Urothelium cell line (cell line): ENCODE results near the gene DDX39B.

ENCODE experiments used
- DNase-seq: peaks from one replicate; pipeline ENCODE4 v3.0.0; 2011; ENCODE audit warnings: low spot score, mixed read lengths
- FAIRE-seq: peaks from 2 replicates; lab custom pipeline; 2011; peaks lifted over from hg19 to GRCh38; lab: Jason Lieb, UNC

Gene DDX39B

DNA sequence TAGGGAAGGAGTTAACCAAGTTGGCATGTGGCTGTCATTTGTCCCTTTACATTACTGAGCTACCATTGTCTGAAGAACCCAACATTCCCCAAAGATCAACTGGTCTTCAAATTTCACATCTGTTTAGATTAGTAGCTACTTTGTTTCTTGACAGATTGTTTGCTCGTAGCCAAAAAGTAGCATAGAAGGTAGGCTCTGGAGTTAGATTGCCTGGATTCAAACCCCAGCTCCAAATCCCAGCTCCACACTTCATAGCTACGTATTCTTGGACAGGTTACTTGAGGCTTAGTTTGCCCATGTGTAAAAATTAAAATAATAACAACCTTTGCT is 6.7 kb upstream of the DDX39B start:
- no peak for FAIRE-seq
- DNase-seq = no peak

DNA sequence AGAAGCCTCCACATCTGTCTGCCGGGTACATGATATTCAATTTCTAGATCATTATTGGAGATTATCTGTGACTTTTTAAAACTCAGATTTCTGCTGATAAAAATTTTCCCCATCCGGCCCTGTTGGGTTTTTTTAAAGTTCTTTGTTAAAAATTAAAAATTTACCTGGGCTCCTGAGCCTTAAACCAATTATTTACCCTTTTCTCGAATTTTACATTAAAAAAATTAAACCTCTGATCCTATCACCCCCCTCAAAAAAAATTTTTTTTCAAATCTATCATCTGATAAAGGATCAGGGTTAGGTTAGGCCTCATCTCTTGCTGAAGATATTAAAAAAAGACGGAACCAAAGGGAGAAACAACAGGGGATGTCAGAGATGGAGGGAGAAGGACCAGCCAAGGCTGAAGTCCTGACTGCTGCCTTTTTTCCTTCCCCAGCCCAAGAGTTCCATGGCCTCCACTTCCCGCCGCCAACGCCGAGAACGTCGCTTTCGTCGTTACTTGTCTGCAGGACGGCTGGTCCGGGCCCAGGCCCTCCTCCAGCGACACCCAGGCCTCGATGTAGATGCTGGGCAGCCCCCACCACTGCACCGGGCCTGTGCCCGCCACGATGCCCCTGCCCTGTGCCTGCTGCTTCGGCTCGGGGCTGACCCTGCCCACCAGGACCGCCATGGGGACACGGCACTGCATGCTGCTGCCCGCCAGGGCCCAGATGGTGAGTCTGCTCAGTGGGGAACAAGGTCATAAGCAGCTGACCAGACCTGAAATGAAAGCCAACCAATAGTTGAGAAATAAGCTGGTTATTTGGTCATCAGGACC is 6.1 kb upstream of the DDX39B start:
- no peak for DNase-seq
- FAIRE-seq = no peak

DNA sequence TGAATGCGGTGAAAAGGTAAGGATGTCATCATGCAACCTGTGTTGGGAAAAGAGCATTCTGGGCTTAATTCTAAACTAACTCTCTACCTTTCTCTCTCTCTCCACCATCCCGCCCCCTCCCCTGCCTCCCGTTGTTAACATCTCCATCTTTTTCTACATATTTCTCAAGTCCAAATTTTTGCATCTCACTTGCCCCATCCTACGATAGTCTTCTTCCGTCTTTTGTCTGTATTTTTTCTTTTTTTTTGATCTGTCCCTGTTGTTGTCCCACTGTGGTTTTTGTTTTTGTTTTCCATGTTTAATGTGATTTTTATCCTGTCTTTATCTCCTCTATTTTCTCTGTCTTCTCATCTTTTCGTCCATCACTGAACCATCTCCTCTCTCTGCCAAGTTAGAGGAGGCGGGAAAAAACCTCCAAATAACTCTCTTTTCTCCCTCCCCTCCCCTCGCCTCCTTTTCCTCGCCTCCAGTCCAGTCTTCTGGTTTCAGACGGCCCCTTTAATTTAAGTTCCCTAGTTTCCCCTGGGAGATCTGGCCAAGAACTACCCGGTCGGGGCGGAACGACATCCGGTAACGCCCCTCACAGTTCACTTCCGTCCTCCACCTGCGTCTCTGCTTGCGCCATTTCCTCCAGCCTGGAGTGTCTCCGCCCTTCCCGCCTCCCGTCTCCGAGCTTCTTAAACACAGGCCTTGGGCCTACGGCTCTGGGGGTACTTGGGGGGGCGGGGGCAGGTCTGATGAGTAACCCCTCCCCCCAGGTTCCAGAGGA is 5.3 kb upstream of the DDX39B start, which contains the start of gene NFKBIL1:
NFKBIL1 (plus strand) TSS at position 651 of the 769 bp plus-strand sequence; CDS start at position 738, 87 bp downstream.
- FAIRE-seq (no peak), DNase-seq (peak; percentile 93)

DNA sequence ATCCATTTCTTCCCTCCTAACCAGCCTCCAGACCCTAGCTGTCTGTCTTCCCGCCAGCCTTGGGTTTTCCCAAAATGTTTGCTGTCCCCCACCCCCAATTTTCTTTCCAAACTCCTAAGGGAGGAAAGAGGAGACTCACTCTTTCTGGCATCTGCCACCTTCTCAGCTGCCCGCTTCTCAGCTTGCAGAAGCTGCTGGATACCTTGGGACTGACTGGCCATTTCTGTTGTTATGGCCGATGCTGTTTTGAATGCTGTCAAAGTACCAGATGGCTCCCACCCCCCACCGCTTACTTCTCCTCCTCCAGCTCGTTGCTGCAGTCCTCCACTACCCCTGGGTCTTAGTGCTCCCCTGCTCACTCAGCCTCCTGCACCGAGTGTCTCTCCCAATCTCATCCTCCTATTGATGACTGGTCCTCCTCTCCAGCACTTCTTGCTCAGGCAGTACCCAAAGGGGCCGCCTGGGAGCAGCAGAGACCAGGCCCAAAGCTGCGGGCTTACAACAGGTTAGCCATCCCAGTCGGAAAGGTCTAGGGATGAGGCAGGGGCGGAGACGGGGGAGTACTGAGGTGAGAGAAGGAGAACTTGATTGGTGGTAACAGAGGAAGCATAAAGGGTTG is 4.6 kb upstream of the DDX39B start, which contains the start of gene ATP6V1G2:
ATP6V1G2 (minus strand) TSS at position 270 of the 619 bp plus-strand sequence; CDS start at position 221, 49 bp downstream.
- FAIRE-seq (no peak), DNase-seq (peak; percentile 84)

DNA sequence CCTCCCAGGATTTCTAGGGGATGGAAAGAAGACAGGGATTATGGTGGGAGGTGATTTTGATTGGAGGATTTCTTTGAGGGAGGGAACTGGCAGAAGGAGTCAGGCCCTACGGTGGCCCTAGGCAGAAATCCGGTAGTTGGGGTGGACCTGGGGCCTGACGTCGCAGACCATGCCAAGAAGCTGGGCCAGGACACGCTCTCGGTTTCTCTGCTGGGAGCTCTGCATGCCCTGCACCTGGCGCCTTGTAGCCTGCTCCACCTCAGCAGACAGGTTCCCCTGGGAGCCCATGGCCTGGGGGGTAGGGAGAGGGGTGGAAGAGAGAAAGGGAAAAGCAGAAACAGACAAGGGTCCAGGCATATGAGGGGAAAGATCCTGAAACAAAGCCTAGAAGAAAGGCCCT is 3.5 kb upstream of the DDX39B start:
- FAIRE-seq = no peak
- no peak for DNase-seq

DNA sequence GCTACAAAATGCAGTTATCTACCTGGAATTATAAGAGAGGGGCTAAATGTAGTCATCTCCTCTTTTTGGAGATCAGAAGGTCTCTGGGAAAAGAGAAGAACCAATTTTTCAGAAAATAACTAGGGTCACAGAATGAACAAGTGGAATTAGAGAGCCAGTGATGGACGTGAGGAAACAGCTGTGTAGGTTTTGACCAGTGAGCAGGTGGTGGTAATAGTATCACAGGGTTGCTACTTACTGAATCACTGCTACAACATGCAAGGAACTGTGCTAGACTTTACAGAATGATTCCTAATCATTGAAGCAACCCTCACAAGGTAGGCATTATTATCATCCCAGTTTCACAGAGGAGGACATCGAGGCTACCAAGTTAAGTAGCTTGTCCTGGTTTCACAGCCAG is 2.9 kb upstream of the DDX39B start:
- FAIRE-seq = no peak
- DNase-seq = no peak

- DNase-seq = no peak
- FAIRE-seq = no peak
Observed at GRCh38 chr6:31543639-31544038, 1.8 kb upstream of the DDX39B start.

GRCh38 chr6:31541059-31541657 is 645 bp downstream of the DDX39B start:
- no peak for FAIRE-seq
- no peak for DNase-seq

DNA sequence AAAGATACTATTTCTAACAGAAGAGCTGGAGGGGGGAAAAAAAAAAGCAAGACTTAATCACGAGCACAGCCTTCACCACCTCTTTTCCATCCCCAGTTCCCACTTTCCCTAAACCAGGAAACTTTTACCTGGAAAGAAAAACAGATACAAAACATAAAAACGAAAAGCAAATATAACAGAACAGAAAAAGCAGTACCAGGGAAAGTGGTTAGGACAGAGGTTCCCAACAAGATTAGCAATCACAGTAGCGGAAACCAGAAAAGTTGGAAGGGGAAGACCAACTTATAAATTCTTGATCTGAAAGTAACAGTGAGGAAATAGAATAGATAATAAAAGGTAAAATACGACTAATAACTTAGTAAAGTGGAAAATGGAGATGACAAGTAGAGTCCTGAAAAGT is 1.2 kb downstream of the DDX39B start:
- DNase-seq = no peak
- FAIRE-seq = no peak

DNA sequence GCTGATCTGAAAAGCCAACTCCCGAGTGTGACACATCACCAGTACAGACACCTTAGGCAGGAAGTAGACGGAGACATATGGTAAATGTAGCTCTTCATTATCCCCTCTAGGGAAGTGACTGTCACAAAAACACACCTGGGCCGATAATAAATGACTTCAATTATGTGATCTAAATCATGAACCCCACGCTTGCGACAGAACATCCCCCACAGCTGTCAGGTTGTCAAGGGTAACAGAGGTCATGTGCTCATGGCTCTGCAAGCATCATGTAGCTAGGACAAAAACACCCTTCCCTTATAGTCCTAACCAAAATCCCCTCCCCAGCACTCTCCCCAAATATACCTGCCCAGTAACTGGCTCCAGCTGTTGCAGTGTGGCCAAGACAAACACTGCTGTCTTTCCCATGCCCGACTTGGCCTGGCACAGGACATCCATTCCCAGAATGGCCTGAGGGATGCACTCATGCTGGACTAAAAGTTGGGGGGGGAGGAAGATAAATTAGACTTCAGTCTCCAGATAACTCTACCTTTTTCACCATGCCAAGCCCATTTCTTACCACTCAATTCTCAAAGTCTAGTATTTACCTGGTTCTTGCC is 2.9 kb downstream of the DDX39B start:
- DNase-seq = no peak
- FAIRE-seq = no peak

- DNase-seq = no peak
- no peak for FAIRE-seq
Observed at GRCh38 chr6:31535538-31536324, 6.1 kb downstream of the DDX39B start.

- DNase-seq (no peak), FAIRE-seq (no peak)
Observed at GRCh38 chr6:31534521-31535040, 7.2 kb downstream of the DDX39B start.

- no peak for DNase-seq
- FAIRE-seq = no peak
Observed at GRCh38 chr6:31534011-31534410, 7.8 kb downstream of the DDX39B start.

DNA sequence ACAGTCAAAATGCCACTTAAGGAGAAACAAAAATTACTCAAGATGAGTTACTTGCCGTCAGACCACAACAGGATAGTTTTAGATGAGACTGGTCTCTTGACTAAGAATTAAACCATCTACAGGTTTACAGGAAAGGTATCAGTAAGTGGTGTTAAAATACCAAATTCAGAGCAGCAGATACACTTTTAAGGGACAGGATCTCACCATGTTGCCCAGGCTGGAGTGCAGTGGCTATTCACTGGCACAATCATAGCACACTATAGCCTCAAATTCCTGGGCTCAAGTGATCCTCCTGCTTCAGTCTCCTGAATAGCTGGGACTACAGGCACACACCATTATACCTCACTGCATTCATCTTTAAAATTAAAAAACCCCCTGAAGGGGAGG is 8.4 kb downstream of the DDX39B start:
- FAIRE-seq (no peak), DNase-seq (no peak)

DNA sequence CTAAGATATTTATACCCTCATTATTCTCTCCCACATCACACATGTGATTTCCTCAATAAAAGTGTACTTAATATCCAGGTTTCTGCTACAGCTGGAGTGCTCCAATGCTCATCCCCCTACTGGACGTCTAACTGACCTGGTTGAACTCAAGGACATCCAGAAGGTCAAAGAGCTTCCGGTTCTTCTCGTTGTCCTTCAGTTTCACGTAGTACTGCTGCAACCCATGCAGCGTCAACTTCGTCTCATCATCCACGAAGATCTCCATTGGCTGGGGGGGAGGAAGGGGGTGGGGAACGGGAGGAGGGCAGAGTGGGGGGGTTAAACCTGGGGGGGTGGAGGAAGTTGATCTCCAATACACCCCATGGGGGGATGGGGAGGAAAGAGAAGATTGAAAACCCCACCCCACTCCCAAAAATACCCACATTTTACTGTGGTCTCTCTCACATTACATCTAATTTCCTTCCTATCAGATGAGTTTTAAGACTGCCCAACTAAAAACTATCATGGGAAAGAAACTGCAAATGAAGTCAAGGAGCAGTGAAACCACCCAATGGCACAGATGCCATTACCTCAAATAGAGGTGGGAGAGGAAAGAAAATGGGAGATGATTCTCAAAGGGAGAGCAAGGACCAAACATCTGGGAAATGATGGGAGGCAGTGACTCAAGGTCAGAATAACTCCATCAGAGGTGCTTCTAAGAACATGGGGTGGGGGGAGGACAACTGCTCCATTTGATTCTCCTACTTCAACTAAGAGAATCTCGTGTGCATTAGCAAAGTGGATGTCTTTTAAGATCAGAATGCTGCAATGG is 9.0 kb downstream of the DDX39B start:
- DNase-seq (no peak), FAIRE-seq (no peak)

DNA sequence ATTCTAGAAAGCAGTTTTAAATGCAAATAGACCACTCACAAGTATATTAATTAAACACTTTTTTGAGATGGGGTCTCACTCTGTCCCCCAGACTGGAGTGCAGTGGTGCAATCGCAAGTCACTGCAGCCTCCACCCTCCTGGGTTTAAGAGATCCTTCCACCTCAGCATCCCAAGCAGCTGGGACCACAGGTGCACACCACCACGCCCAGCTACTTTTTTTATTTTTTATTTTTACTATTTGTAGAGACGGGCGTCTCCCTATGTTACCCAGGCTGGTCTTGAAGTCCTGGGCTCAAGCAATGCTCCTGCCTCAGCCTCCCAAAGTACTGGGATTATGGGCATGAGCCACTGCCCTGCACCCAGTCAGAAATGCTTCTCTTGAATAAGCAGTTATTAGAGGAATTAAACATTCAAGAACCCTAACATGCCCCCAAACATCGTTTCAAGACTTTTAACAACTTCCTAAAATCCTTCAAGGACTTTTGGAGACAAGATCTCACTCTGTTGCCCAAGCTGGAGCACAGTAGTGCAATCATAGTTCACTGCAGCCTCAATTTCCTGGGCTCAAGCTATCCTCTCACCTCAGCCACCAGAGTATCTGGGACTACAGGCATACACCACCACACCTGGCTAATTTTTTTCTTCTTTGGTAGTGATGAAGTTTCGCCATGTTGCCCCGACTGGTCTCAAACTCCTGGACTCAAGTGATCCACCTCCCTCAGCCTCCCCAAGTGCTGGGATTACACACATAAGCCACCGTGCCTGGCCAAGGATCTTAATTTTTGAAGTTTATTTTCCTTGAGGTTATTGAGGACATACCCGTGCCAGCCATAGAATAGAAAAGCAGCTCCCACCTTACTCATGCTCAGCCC is 9.8 kb downstream of the DDX39B start:
- DNase-seq = no peak
- no peak for FAIRE-seq

DNA sequence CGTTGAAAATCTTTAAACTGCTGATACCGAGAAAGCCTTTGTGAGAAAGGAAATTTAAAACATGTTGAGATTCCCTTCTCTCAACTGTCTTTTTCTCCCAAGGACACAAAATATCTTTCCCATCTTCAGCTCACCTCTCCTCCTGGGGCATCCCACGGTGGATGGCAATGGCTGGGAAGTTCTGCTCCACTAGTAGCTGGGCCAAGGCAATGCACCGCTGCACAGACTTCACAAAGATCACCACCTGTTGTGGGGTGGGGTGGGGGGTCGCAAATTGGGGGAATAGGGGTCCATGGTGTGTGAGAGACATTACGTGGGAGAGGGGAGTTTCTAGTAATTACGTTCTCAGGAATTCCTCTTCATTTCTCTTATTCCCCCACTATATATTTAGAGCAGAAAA is 10.6 kb downstream of the DDX39B start:
- no peak for DNase-seq
- no peak for FAIRE-seq

GRCh38 chr6:31530659-31531058 is 11.1 kb downstream of the DDX39B start:
- DNase-seq (no peak), FAIRE-seq (no peak)
